Neuronal stem cell (in vitro differentiated cells): ENCODE data around the gene MS4A18.

Source experiments
- DNase-seq: peaks from one replicate; pipeline ENCODE4 v3.0.0-alpha.2; 2013; ENCODE audit warnings: low spot score
- H2AFZ ChIP-seq: one replicate; pipeline ENCODE4 v1.6.1; 2013; ENCODE audit warnings: mild to moderate bottlenecking, low read length, inconsistent platforms
- H2AK5ac ChIP-seq: 2 replicates; pipeline ENCODE4 v1.6.1; 2013; ENCODE audit warnings: low read depth, mild to moderate bottlenecking, inconsistent platforms, low read length, moderate library complexity, mixed read lengths
- H2BK120ac ChIP-seq: 2 replicates; pipeline ENCODE4 v1.6.1; 2013; ENCODE audit warnings: low read depth, mild to moderate bottlenecking, inconsistent platforms, low read length, moderate library complexity, mixed read lengths
- H2BK12ac ChIP-seq: one replicate; pipeline ENCODE4 v1.6.1; 2013; ENCODE audit warnings: low read length, inconsistent platforms
- H2BK15ac ChIP-seq: 2 replicates; pipeline ENCODE4 v1.6.1; 2013; ENCODE audit warnings: mild to moderate bottlenecking, low read length, inconsistent platforms, mixed read lengths
- H2BK5ac ChIP-seq: one replicate; pipeline ENCODE4 v1.6.1; 2013; ENCODE audit warnings: inconsistent platforms, mild to moderate bottlenecking, low read length, moderate library complexity
- H3K14ac ChIP-seq: one replicate; pipeline ENCODE4 v1.6.1; 2013; ENCODE audit warnings: low read length, inconsistent platforms
- H3K18ac ChIP-seq: 2 replicates; pipeline ENCODE4 v1.6.1; 2013; ENCODE audit warnings: low read length, inconsistent platforms
- H3K23ac ChIP-seq: 2 replicates; pipeline ENCODE4 v1.6.1; 2013; ENCODE audit warnings: low read depth, mild to moderate bottlenecking, mixed read lengths, low read length, inconsistent platforms; ENCODE audit not compliant: poor library complexity
- H3K27ac ChIP-seq: replicated peaks from 3 replicates; pipeline ENCODE4 v1.5.1; 2013; ENCODE audit warnings: low read length, inconsistent platforms
- H3K27me3 ChIP-seq, 3 experiments: 2 replicates each; pipeline ENCODE4 v1.6.1; 2013; ENCODE audit warnings: low read length in 3 of 3, mild to moderate bottlenecking in 2 of 3, inconsistent platforms in 1 of 3, low read depth in 1 of 3, mixed read lengths in 1 of 3, moderate library complexity in 1 of 3; ENCODE audit not compliant: control insufficient read depth in 3 of 3, insufficient read depth in 3 of 3
- H3K36me3 ChIP-seq, 2 donors: replicated peaks in 1 of 2; 2 replicates each; pipeline ENCODE4 v1.6.1; 2013; ENCODE audit warnings: low read length in 2 of 2; ENCODE audit not compliant: control insufficient read depth in 2 of 2, insufficient read depth in 2 of 2
- H3K4ac ChIP-seq: 2 replicates; pipeline ENCODE4 v1.6.1; 2013; ENCODE audit warnings: inconsistent platforms, mild to moderate bottlenecking, low read length, moderate library complexity
- H3K4me1 ChIP-seq, 2 donors: 1 replicate in 1 of 2; 2 replicates in 1 of 2; pipeline ENCODE4 v1.6.1; 2013; ENCODE audit warnings: low read length in 2 of 2, low read depth in 1 of 2; ENCODE audit not compliant: control insufficient read depth in 2 of 2, insufficient read depth in 1 of 2
- H3K4me2 ChIP-seq: one replicate; pipeline ENCODE4 v1.6.1; 2013; ENCODE audit warnings: mild to moderate bottlenecking, low read length, inconsistent platforms; ENCODE audit not compliant: insufficient read depth, poor library complexity, severe bottlenecking
- H3K4me3 ChIP-seq, 2 donors: 2 replicates each; pipeline ENCODE4 v1.5.1; 2013; ENCODE audit warnings: low read length in 2 of 2, mild to moderate bottlenecking in 2 of 2, inconsistent platforms in 1 of 2, moderate library complexity in 1 of 2
- H3K79me1 ChIP-seq: one replicate; pipeline ENCODE4 v1.6.1; 2013; ENCODE audit warnings: low read depth, mild to moderate bottlenecking, inconsistent platforms, low read length, moderate library complexity
- H3K9ac ChIP-seq: one replicate; pipeline ENCODE4 v1.6.1; 2013; ENCODE audit warnings: mild to moderate bottlenecking, low read depth, low read length, inconsistent platforms; ENCODE audit not compliant: poor library complexity
- H3K9me3 ChIP-seq, 2 donors: replicated peaks in 1 of 2; 2 replicates each; pipeline versions ENCODE3 to v1.6.1; 2013; ENCODE audit warnings: low read length in 2 of 2, mild to moderate bottlenecking in 2 of 2, inconsistent platforms in 1 of 2, low read depth in 1 of 2, mixed read lengths in 1 of 2, moderate library complexity in 1 of 2; ENCODE audit not compliant: control insufficient read depth in 2 of 2, insufficient read depth in 1 of 2
- H4K8ac ChIP-seq: one replicate; pipeline ENCODE4 v1.6.1; 2013; ENCODE audit warnings: low read depth, mild to moderate bottlenecking, inconsistent platforms, low read length, moderate library complexity
- H4K91ac ChIP-seq: one replicate; pipeline ENCODE4 v1.6.1; 2013; ENCODE audit warnings: low read length, low read depth, mild to moderate bottlenecking, inconsistent platforms; ENCODE audit not compliant: poor library complexity
- WGBS, 2 donors: extraction: QIAGEN DNeasy Blood & Tissue Kit; methylation state at CpG; one replicate each; pipeline ENCODE4 v1.1.7; 2013; ENCODE audit warnings: missing lambda C conversion rate in 2 of 2, mixed read lengths in 1 of 2; ENCODE audit not compliant: insufficient read length in 2 of 2, insufficient replicate concordance in 1 of 2; ENCODE audit errors: extremely low coverage in 2 of 2; 5-methylcytosine and 5-hydroxymethylcytosine counted together

MS4A18 gene

GRCh38 chr11:60700689-60701468 lies 23.6 kb upstream of the MS4A18 start:
- H2AK5ac ChIP-seq, result no peak overlapping the region
- no peak overlapping the region for H2AFZ ChIP-seq
- no peak overlapping the region for H4K8ac ChIP-seq
- H3K9ac ChIP-seq, result no peak overlapping the region
- DNase-seq, result peak; percentile 48
- peaks cover 2% of the 10 kb centered on the region for H3K79me1 ChIP-seq
- no peak overlapping the region for H3K27ac ChIP-seq
- peaks cover 0 to 5% of the 10 kb centered on the region in 2 donors for H3K4me1 ChIP-seq
- no peak overlapping the region for H3K14ac ChIP-seq
- no peak overlapping the region for H2BK120ac ChIP-seq
- no peak overlapping the region for H2BK12ac ChIP-seq
- H3K4ac ChIP-seq, result no peak overlapping the region
- no peak overlapping the region for H2BK5ac ChIP-seq
- no peak overlapping the region for H2BK15ac ChIP-seq
- no peaks in the 10 kb centered on the region for H3K36me3 ChIP-seq
- H3K23ac ChIP-seq, result no peak overlapping the region
- H4K91ac ChIP-seq, result no peak overlapping the region
- H3K4me3 ChIP-seq, result no peak overlapping the region
- H3K18ac ChIP-seq, result peak overlapping the region; percentile 70
- no peak overlapping the region for H3K4me2 ChIP-seq
- H3K27me3 ChIP-seq, result no peaks in the 10 kb centered on the region
- H3K9me3 ChIP-seq, result no peaks in the 10 kb centered on the region
- no CpG with 5 or more reads among the region's 14 CpGs for WGBS, 2 donors

GRCh38 chr11:60701469-60701818 lies 23.1 kb upstream of the MS4A18 start:
- no peaks in the 10 kb centered on the region for H3K36me3 ChIP-seq
- H2BK120ac ChIP-seq, result no peak overlapping the region
- no peak overlapping the region for H3K18ac ChIP-seq
- H3K27me3 ChIP-seq, result no peaks in the 10 kb centered on the region
- WGBS, 2 donors, result no CpG with 5 or more reads among the region's 4 CpGs
- no peak overlapping the region for H4K8ac ChIP-seq
- H3K23ac ChIP-seq, result no peak overlapping the region
- H3K4me2 ChIP-seq, result no peak overlapping the region
- no peaks in the 10 kb centered on the region for H3K9me3 ChIP-seq
- H2BK12ac ChIP-seq, result no peak overlapping the region
- no peak overlapping the region for H2AK5ac ChIP-seq
- peaks cover 0 to 5% of the 10 kb centered on the region in 2 donors for H3K4me1 ChIP-seq
- no peak overlapping the region for H3K14ac ChIP-seq
- H4K91ac ChIP-seq, result no peak overlapping the region
- H2BK5ac ChIP-seq, result no peak overlapping the region
- no peak overlapping the region for H3K4me3 ChIP-seq
- H3K9ac ChIP-seq, result no peak overlapping the region
- no peak overlapping the region for H3K4ac ChIP-seq
- H2BK15ac ChIP-seq, result no peak overlapping the region
- no peak overlapping the region for H3K27ac ChIP-seq
- no peak overlapping the region for H2AFZ ChIP-seq
- H3K79me1 ChIP-seq, result peaks cover 2% of the 10 kb centered on the region
- no peak for DNase-seq

- no peak overlapping the region for H4K8ac ChIP-seq
- no peak overlapping the region for H4K91ac ChIP-seq
- H2AFZ ChIP-seq, result no peak overlapping the region
- no CpG with 5 or more reads among the region's 12 CpGs for WGBS, 2 donors
- no peak overlapping the region for H2BK120ac ChIP-seq
- H2BK12ac ChIP-seq, result no peak overlapping the region
- H3K27me3 ChIP-seq, result no peaks in the 10 kb centered on the region
- no peak overlapping the region for H2BK15ac ChIP-seq
- H2BK5ac ChIP-seq, result no peak overlapping the region
- no peak overlapping the region for H3K4ac ChIP-seq
- no peaks in the 10 kb centered on the region for H3K36me3 ChIP-seq
- H3K4me3 ChIP-seq, result no peak overlapping the region
- H3K4me1 ChIP-seq, result peaks cover 0 to 4% of the 10 kb centered on the region in 2 donors
- H3K23ac ChIP-seq, result no peak overlapping the region
- peaks cover 2% of the 10 kb centered on the region for H3K79me1 ChIP-seq
- no peak overlapping the region for H3K9ac ChIP-seq
- H3K27ac ChIP-seq, result no peak overlapping the region
- no peaks in the 10 kb centered on the region for H3K9me3 ChIP-seq
- H2AK5ac ChIP-seq, result no peak overlapping the region
- no peak overlapping the region for H3K18ac ChIP-seq
- no peak for DNase-seq
- H3K4me2 ChIP-seq, result no peak overlapping the region
- no peak overlapping the region for H3K14ac ChIP-seq
Observed at GRCh38 chr11:60703374-60703773, 21.1 kb upstream of the MS4A18 start.

GRCh38 chr11:60705895-60706294 lies 18.6 kb upstream of the MS4A18 start:
- Histone ChIP-seq H2BK5ac (no peak overlapping the region), H2AFZ (no peak overlapping the region)
- WGBS, 2 donors, result no CpG with 5 or more reads among the region's 5 CpGs

More at GRCh38 chr11:60705895-60706294, 18.6 kb upstream of the MS4A18 start:
- Histone ChIP-seq H3K23ac (no peak overlapping the region), H2BK12ac (no peak overlapping the region), H3K27me3 (no peaks in the 10 kb centered on the region), H3K14ac (no peak overlapping the region), H3K9ac (no peak overlapping the region), H3K79me1 (peaks cover 2% of the 10 kb centered on the region), H2AK5ac (no peak overlapping the region), H3K36me3 (no peaks in the 10 kb centered on the region), H3K4me1 (peaks cover 0 to 2% of the 10 kb centered on the region in 2 donors), H4K8ac (no peak overlapping the region), H2BK120ac (no peak overlapping the region), H3K18ac (no peak overlapping the region), H3K4me3 (no peak overlapping the region), H3K9me3 (no peaks in the 10 kb centered on the region), H2BK15ac (no peak overlapping the region), H4K91ac (no peak overlapping the region), H3K4ac (no peak overlapping the region), H3K27ac (no peak overlapping the region), H3K4me2 (no peak overlapping the region)
- no peak for DNase-seq
